C4-2B (cell line): ENCODE results near the gene TNIP3.

ENCODE experiments used
- H3K27ac ChIP-seq: fragments of 450-650 bp; 2 replicates; pipeline ENCODE4 v1.5.1; 2017
- CTCF ChIP-seq: fragments of 450-650 bp; conservative IDR thresholded peaks from 2 replicates; pipeline ENCODE4 v1.5.1; 2017; ENCODE audit warnings: mild to moderate bottlenecking
- ZFX ChIP-seq: fragments of 450-650 bp; IDR thresholded peaks from 2 replicates; pipeline ENCODE4 v1.6.1; 2017

The TNIP3 gene

DNA sequence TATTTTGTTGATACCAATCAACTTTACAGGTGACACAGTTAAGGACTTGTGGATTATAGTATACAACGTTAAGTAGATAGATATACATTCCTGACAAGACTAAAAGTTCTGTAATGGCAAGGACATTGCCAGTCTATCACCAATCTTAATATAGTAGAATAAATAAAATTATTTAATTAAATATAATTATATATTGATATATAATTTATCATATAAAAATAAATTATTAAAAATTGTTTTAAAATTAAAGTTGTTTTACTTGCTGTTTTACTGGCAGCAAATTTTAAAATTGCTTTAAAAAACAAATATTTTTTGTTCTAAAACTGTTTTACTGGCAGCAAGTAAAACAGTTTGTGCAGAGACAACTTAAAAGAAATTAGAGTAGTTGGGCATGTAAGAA lies 18.7 kb downstream of the TNIP3 start:
- H3K27ac ChIP-seq = no peak overlapping the region
- TF ChIP-seq CTCF (no peak), ZFX (no peak)

DNA sequence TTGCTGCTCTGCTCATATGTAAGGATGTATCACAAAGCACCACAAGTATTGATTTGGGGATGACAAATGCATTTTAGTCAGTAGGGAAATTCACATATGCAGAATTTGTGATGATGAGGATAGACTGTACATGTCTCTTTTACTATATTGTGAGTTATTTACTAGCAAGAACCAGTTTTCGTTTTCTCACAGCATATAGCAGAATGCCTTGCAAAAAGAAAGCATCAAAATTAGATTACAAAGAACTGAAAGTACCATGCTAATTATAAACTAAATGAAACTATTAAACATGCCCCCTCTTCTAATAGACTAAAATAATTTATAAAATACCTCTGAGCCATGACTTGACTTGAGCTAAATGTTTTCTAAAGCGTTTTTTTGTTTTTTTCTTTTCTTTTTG lies 20.1 kb downstream of the TNIP3 start:
- H3K27ac ChIP-seq = no peak overlapping the region
- TF ChIP-seq CTCF (no peak), ZFX (no peak)

- no peak for TF ChIP-seq CTCF
- no peak for TF ChIP-seq ZFX
- H3K27ac ChIP-seq = no peak overlapping the region
Measured at GRCh38 chr4:121143131-121143530, 21.0 kb downstream of the TNIP3 start.

GRCh38 chr4:121140716-121141460 lies 23.2 kb downstream of the TNIP3 start:
- no peak for TF ChIP-seq CTCF
- no peak for TF ChIP-seq ZFX
- H3K27ac ChIP-seq = no peak overlapping the region

GRCh38 chr4:121139533-121140222 lies 24.4 kb downstream of the TNIP3 start:
- H3K27ac ChIP-seq = no peak overlapping the region
- TF ChIP-seq ZFX (no peak), CTCF (no peak)

DNA sequence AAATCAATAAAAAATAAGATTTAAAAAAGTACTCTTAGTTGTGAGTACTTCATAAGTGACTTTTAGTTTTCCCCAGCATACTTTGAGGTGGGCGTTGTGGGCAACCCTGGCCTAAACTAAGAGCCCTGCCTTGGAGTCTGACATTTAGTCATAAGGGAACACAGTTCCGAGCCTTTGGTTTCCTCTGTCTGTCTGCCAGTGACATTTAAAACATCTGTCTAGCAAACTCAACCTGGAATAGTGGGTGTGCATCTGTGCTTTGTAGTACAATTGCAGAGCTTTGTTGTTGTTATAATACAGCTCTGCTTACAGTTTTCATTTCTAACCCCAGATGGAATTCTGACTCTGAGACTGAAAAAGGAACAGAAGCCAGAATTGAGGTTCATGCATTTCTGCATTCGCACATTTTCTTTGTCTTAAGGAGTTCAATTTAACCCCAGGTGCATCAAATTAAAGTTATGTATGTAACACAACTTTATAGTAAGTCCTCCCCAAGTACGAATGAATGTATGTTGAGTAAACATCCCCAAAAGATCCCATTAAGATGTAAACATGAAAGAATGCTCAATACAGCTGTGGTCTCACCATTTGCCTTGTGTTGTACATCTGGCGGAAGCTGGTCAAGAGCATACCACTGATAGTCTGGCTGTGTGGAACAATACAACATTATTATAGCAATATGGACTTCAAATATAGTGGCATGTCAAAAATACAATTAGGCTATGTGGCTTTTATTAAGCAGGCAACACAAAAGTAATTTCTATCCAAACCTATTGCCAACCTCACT lies 25.9 kb downstream of the TNIP3 start:
- no peak for TF ChIP-seq CTCF
- no peak for TF ChIP-seq ZFX
- H3K27ac ChIP-seq = no peak overlapping the region

DNA sequence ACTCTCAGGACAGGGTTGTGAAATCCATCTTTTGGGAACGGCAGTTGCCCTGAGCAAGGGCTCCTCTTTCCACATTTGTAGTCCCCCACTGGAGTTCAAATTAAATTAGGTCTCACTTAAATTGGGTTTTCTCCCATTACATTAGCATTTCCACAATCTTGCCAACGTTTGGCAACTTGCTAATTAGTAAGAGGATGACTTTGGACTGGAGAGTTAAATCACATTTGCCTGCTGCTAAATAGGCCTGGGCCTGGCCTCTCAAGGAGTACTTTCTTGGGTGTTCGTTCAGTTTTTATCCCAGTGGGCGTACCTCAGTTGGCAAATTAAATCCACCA lies 33.8 kb downstream of the TNIP3 start:
- no peak for TF ChIP-seq ZFX
- TF ChIP-seq CTCF = no peak
- no peak overlapping the region for H3K27ac ChIP-seq
